ENCODE measurements around the gene BICC1. TPM values are rescaled to one million over a fixed set of nuclear protein-coding genes. Genes with fewer than 3 reads are reported as not detected.

The BICC1 gene
- total RNA-seq, 1 donor from 2014 or later, result 9.3 TPM

- no peaks in the 10 kb centered on the region for H3K9me3 ChIP-seq
- intact Hi-C loops (cut with DNase I), result loop anchor here (5.0 kb wide), 5 partner anchors 35 to 190 kb away; no protein-coding TSS in a partner anchor
- no peaks in the 10 kb centered on the region for H3K36me3 ChIP-seq
- DNase-seq (ENCODE audit: low spot score in 2 of 2), result peak in 1 of 2 donors; percentile 63
- peak overlapping the region; percentile 72 to 88 for H3K4me3 ChIP-seq
- peak overlapping the region in 1 of 2 donors; percentile 81 for H3K27ac ChIP-seq
- H3K4me1 ChIP-seq, result no peaks in the 10 kb centered on the region
- H3K27me3 ChIP-seq, result no peaks in the 10 kb centered on the region
- no peak for TF ChIP-seq CTCF (IDR thresholded peaks at IDR 0.05)
These were observed 744 bp upstream of the BICC1 start for GRCh38 chr10:58511765-58512490.

GRCh38 chr10:58513188-58514110 is 777 bp downstream of the BICC1 start:
- peak in 1 of 2 donors; percentile 73 for DNase-seq (ENCODE audit: low spot score in 2 of 2)
- H3K9me3 ChIP-seq, result no peaks in the 10 kb centered on the region
- peak overlapping the region; percentile 72 to 88 for H3K4me3 ChIP-seq
- intact Hi-C loops (cut with DNase I), result loop anchor here (5.0 kb wide), 5 partner anchors 36 to 189 kb away; no protein-coding TSS in a partner anchor
- no peaks in the 10 kb centered on the region for H3K36me3 ChIP-seq
- H3K4me1 ChIP-seq, result no peaks in the 10 kb centered on the region
- TF ChIP-seq CTCF (IDR thresholded peaks at IDR 0.05), result no peak
- peak overlapping the region; percentile 66 to 81 for H3K27ac ChIP-seq
- H3K27me3 ChIP-seq, result no peaks in the 10 kb centered on the region

GRCh38 chr10:58514111-58514770 is 1.6 kb downstream of the BICC1 start:
- intact Hi-C loops (cut with DNase I), result loop anchor here (5.0 kb wide), 5 partner anchors 37 to 188 kb away; no protein-coding TSS in a partner anchor
- no peak for TF ChIP-seq CTCF (IDR thresholded peaks at IDR 0.05)
- no peaks in the 10 kb centered on the region for H3K9me3 ChIP-seq
- no peaks in the 10 kb centered on the region for H3K4me1 ChIP-seq
- DNase-seq (ENCODE audit: low spot score in 2 of 2), result no peak
- peak overlapping the region; percentile 72 to 88 for H3K4me3 ChIP-seq
- no peaks in the 10 kb centered on the region for H3K36me3 ChIP-seq
- no peaks in the 10 kb centered on the region for H3K27me3 ChIP-seq
- H3K27ac ChIP-seq, result peak overlapping the region; percentile 66 to 81

GRCh38 chr10:58515291-58515941 is 2.7 kb downstream of the BICC1 start:
- no peak for DNase-seq (ENCODE audit: low spot score in 2 of 2)
- Histone ChIP-seq H3K4me1 (no peaks in the 10 kb centered on the region), H3K9me3 (no peaks in the 10 kb centered on the region), H3K27ac (no peak overlapping the region), H3K36me3 (no peaks in the 10 kb centered on the region), H3K4me3 (peak overlapping the region in 1 of 2 donors; percentile 88), H3K27me3 (no peaks in the 10 kb centered on the region)
- intact Hi-C loops (cut with DNase I), result no loop called here
- no peak for TF ChIP-seq CTCF (IDR thresholded peaks at IDR 0.05)

- DNase-seq (ENCODE audit: low spot score in 2 of 2), result no peak
- no peak for TF ChIP-seq CTCF (IDR thresholded peaks at IDR 0.05)
- no peaks in the 10 kb centered on the region for H3K4me1 ChIP-seq
- no peaks in the 10 kb centered on the region for H3K27me3 ChIP-seq
- no peak overlapping the region for H3K4me3 ChIP-seq
- no peak overlapping the region for H3K27ac ChIP-seq
- H3K9me3 ChIP-seq, result no peaks in the 10 kb centered on the region
- H3K36me3 ChIP-seq, result no peaks in the 10 kb centered on the region
- intact Hi-C loops (cut with DNase I), result no loop called here
These were observed 3.4 kb downstream of the BICC1 start for GRCh38 chr10:58516119-58516518.

Data from ascending aorta (tissue), 2 donors.